CD1c-positive myeloid dendritic cell (primary cell): ENCODE results near the gene STUM.
A peak's percentile ranks its signal among the peaks of the same experiment; 100 is the strongest.
"Not testable (repeated sequence)": the region's sequence is repeated elsewhere in the genome, so short reads cannot be mapped to it uniquely, and the experiment has no call there.

Experiments used
- DNase-seq: peaks from one replicate; pipeline ENCODE4 v3.0.0-alpha.2; 2016; ENCODE audit errors: extremely low spot score

The STUM gene, protein sequence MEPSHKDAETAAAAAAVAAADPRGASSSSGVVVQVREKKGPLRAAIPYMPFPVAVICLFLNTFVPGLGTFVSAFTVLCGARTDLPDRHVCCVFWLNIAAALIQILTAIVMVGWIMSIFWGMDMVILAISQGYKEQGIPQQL

DNA sequence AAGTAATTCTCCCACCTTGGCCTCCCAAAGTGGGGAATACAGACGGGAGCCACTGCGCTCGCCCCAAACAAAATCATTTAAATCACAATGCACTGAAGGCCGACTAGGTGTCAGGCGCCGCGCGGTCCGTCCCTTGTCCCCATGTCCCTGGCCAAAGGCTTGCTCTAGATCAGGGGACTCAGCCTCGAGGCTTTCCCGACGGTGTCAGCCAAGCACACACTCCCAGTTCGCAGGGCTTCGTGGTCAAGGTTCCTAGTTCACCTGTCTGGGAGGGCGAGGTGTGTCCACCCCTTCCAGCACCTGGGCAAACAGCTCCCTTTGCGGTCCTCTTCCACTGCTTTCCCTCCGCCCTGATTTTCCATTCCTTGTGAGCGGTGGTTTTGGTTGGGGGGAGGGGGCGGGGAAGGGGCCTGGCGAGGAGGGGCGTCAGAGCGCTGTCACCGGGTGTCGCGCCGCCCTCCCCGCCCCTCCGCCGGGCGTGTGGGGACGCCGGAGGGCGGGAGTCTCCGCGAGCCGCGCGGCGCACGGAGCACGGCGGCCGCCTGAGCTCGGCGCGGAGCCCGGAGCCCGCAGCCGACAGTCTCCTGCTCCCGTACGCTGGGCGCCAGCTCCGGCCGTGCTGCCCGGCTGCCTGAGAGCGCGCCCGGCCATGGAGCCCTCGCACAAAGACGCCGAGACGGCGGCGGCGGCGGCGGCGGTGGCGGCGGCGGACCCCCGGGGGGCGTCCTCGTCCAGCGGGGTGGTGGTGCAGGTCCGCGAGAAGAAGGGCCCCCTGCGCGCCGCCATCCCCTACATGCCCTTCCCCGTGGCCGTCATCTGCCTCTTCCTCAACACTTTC is at the start of gene STUM:
Gene STUM, plus strand, starts transcription at position 509 of the 838 bp plus-strand sequence. Its CDS starts 141 bp downstream, at position 650.
- peak; percentile 15 for DNase-seq

GRCh38 chr1:226499699-226500098 is 48.9 kb upstream of the STUM start:
- DNase-seq: not testable (repeated sequence)

DNA sequence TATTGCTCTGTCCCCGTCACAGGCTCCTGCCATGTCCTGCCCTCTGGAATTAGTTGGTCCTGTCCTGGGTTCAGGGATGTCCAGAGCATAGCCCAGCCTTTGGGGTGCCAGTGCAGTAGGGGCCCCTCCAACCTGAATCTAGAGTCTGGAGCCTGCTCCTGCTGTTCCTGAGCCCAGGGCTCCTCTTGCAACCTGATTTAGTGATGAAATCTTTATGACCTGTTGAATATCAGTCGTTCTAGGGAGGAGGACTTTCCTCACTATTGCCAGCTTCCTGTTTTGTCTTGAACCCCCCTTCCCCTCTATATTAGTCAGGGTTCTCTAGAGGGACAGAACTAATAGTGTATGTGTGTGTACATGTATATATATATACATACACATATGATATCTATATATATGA is 42.5 kb upstream of the STUM start:
- DNase-seq: no peak

GRCh38 chr1:226506921-226507320 is 41.6 kb upstream of the STUM start:
- DNase-seq: no peak

- DNase-seq: no peak
These were observed 38.1 kb upstream of the STUM start for GRCh38 chr1:226510453-226510852.

GRCh38 chr1:226511296-226511695 is 37.3 kb upstream of the STUM start:
- no peak for DNase-seq

GRCh38 chr1:226512076-226512728 is 36.4 kb upstream of the STUM start:
- no peak for DNase-seq

DNA sequence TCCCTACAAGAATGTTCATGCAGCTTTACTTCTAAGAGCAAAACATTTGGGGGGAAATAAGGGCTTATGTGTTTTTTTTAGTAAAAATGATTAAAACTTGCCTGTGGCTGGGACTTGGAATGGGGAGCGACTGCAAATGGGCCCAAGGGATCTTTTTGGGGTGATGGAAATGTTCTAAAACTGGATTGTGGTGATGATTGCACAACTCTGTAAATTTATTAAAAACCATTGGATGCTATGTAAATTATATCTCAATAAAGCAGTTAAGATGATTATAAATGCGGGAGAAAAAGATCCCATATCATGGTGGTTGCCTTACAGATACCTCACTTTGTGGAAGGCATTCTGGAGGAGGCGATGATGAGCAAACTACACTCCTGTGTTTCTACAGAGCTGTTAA is 30.2 kb upstream of the STUM start:
- DNase-seq: no peak

- DNase-seq: no peak
These were observed 29.4 kb upstream of the STUM start for GRCh38 chr1:226519135-226519534.

DNA sequence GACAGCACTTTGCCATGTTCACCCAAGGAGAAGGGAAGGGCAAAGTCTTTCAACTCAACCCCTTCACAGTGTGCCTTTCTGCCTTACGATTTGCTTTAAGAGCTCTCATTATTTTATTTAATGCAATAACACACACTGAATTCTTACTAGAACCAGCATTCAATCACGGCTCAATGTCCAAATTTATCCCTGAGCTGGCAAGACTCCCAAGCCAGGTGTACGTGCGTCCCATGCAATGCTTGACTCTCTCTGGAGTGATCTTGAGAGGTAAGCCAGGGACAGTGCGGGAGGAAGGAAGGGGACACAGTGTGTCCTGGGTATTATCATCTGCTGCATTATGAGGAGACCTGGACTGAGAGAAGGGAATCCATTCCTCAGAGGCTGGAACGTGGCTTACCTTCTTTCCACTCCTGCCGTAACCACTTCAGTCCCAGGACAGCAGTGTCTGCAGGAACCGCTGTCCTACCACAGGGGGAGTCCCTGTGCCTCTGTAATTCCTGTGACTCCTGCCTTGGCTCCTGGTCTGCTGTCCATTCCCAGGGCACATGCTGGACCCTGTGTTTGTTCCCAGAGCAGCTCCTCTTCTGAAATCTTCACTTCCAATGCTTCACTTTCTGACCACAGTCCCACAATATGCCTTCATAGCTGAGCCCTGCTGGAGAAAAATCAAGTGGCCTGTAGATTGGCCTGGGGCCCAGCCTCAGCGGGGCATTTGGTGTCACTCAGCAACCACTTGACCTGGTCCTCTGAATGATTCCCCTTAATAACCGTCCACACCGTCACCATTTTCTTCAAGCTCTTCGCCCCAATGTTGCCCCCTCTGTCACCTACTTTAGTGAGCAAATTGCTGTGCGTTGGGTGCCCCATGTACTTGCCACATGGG is 28.6 kb upstream of the STUM start:
- no peak for DNase-seq

- no peak for DNase-seq
These were observed 27.8 kb upstream of the STUM start for GRCh38 chr1:226520640-226521355.

DNA sequence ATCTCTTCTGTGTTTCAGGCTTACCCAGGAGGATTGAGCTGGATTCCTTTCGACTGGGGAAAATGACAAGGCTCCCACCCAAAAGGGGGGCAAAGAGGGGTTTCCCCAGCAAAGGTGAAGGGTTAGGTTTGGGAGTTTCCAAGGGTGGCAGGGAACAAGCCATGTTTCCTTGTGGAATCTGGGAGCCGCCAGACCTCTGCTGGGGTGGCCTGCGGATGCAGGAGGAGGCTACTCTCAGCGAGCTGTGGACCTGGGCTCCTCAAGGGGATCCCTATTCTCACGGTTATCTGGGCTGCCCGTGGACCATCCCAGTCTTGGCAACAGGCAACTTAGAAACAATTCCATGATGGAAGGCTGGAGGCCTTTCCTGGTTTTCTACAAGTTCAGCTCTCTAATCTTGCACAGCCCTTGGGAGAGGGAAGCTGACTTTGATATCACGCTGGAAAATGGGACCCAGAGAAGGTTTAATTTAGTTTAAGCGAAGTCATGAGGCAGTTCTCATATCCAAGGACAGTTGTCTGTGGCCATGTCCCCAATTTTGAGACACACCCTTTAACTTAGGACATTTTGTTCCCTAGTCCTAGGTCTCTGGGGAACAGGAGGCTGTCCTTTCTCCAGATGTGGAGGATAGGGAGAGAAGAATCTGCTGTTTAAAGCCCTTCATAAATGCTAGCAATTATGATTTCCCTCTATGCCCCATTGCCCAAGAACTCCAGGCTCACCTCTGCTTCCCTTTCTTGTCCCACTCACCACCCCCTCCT is 24.7 kb upstream of the STUM start:
- DNase-seq: no peak

GRCh38 chr1:226524547-226524946 is 24.0 kb upstream of the STUM start:
- no peak for DNase-seq

DNA sequence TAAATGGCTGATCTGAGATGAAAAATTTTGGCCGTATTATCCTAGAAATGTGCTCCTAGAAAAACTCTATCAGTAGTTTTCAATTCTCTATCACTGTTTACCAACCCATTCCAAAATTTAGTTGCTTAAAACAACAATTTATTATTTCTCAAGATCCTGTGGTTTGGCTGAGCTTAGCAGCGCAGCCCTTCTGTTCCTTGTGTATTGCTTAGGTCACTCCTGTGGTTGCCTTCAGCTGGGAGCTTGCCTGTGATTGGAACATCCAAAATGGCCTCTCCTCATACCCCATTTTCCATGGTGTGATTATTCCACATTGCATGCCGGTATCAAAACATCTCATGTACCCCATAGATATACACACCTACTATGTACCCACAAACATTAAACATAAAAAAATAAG is 22.8 kb upstream of the STUM start:
- no peak for DNase-seq

DNA sequence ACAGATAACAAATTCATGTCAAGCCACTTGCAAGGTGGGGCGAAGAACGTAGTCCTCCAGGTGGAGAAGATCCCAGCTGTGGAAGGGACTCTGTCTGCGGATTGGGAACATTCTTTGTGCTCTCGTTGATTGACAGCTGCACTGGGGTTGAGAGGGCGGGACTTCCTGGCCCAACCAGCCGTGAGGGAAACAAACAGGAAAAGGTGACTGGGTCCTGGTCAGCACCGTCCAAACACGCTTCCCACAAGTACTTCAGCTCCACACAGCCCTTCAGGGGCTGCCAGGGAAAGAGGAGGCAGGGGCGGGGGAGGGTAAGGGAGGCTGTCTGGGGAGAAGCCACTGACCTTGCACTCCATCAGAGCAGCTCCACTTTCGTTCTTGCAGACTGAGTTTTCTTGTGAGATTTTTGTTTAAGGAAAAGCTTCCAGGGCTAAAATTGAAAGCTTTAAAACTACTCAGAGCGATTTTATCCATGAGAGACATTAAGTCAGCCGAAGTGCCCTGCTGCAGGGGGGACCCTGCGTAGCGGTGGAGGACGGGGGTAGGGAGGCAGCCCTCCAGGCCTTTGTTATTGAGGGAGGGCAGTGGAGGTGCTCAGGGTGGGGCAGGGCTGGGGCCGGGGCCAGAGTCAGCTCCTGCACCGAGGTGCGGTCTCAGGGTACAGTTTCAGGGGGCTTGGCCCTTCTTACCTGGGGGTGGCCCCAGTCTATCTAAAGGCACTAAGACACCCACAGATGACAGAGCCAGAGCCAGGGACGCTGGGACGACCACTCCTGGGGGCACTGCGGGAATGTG is 21.6 kb upstream of the STUM start:
- no peak for DNase-seq

DNA sequence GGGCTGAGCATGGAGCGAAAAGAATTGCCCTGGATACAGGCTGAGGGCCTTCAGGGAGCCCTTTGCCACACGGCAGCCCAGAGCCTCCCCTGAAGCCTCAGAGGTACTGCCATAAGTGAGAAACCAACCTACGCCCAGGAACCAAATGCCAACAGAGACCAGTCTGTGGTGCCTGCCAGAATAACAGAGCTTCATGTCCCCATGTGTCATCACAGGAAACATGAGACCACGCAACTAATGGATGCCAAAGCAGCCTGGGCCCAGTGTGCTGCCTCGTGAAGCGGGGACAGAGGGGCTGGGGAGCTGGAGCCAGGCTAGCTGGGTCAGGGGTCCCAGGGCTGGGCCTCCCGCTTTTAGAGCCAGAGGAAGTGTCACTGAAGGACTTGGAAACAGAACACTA is 18.7 kb upstream of the STUM start:
- DNase-seq: no peak

- no peak for DNase-seq
These were observed 18.0 kb upstream of the STUM start for GRCh38 chr1:226530591-226530990.

- DNase-seq: no peak
These were observed 17.0 kb upstream of the STUM start for GRCh38 chr1:226531360-226532093.

- no peak for DNase-seq
These were observed 16.0 kb upstream of the STUM start for GRCh38 chr1:226532553-226532952.
